ENCODE measurements around the gene PDZK1IP1. TPM values are rescaled to one million over a fixed set of nuclear protein-coding genes. Genes with fewer than 3 reads are reported as not detected.
A peak's percentile ranks its signal among the peaks of the same experiment; 100 is the strongest.

PDZK1IP1 gene
- total RNA-seq, 1 donor from 2014 or later, result 22.6 TPM

- intact Hi-C loops (cut with DNase I), result no loop called here
These were observed 2.9 kb upstream of the PDZK1IP1 start for GRCh38 chr1:47192458-47193384.

GRCh38 chr1:47191940-47192457, 2.2 kb upstream of the PDZK1IP1 start:
- TF ChIP-seq CTCF (IDR thresholded peaks at IDR 0.05), result no peak
- Histone ChIP-seq H3K27me3 (ENCODE audit: low read depth) (no peaks in the 10 kb centered on the region), H3K4me3 (no peak overlapping the region), H3K9me3 (no peaks in the 10 kb centered on the region), H3K27ac (no peak overlapping the region), H3K36me3 (no peaks in the 10 kb centered on the region), H3K4me1 (peaks cover 33% of the 10 kb centered on the region)
- ATAC-seq, result no peak
- intact Hi-C loops (cut with DNase I), result no loop called here
- no peak for DNase-seq

More at GRCh38 chr1:47192458-47193384, 2.9 kb upstream of the PDZK1IP1 start:
- peak overlapping the region; percentile 25 for H3K27ac ChIP-seq
- peaks cover 33% of the 10 kb centered on the region for H3K4me1 ChIP-seq
- no peak overlapping the region for H3K4me3 ChIP-seq
- ATAC-seq, result peak; percentile 36 to 68
- peak; percentile 85 for DNase-seq
- peak; percentile 97 for TF ChIP-seq CTCF (IDR thresholded peaks at IDR 0.05)
- H3K9me3 ChIP-seq, result no peaks in the 10 kb centered on the region
- H3K36me3 ChIP-seq, result no peaks in the 10 kb centered on the region
- H3K27me3 ChIP-seq (ENCODE audit: low read depth), result no peaks in the 10 kb centered on the region

- no peak for ATAC-seq
- Histone ChIP-seq H3K4me3 (no peak overlapping the region), H3K9me3 (no peaks in the 10 kb centered on the region), H3K4me1 (peaks cover 33% of the 10 kb centered on the region), H3K36me3 (no peaks in the 10 kb centered on the region), H3K27me3 (ENCODE audit: low read depth) (no peaks in the 10 kb centered on the region), H3K27ac (peak overlapping the region; percentile 80)
- DNase-seq, result no peak
- intact Hi-C loops (cut with DNase I), result no loop called here
- no peak for TF ChIP-seq CTCF (IDR thresholded peaks at IDR 0.05)
These were observed 1.0 kb upstream of the PDZK1IP1 start for GRCh38 chr1:47190857-47191256.

GRCh38 chr1:47190509-47190855, 646 bp upstream of the PDZK1IP1 start:
- Histone ChIP-seq H3K4me1 (peaks cover 33% of the 10 kb centered on the region), H3K9me3 (no peaks in the 10 kb centered on the region), H3K36me3 (no peaks in the 10 kb centered on the region), H3K4me3 (no peak overlapping the region), H3K27ac (peak overlapping the region; percentile 80), H3K27me3 (ENCODE audit: low read depth) (no peaks in the 10 kb centered on the region)
- DNase-seq (no peak), ATAC-seq (no peak)
- intact Hi-C loops (cut with DNase I), result no loop called here
- no peak for TF ChIP-seq CTCF (IDR thresholded peaks at IDR 0.05)

GRCh38 chr1:47188791-47189785, 748 bp downstream of the PDZK1IP1 start:
- Histone ChIP-seq H3K4me3 (peak overlapping the region; percentile 44), H3K27me3 (ENCODE audit: low read depth) (no peaks in the 10 kb centered on the region), H3K9me3 (no peaks in the 10 kb centered on the region), H3K27ac (peak overlapping the region; percentile 80), H3K36me3 (no peaks in the 10 kb centered on the region), H3K4me1 (peaks cover 33% of the 10 kb centered on the region)
- intact Hi-C loops (cut with DNase I), result no loop called here
- ATAC-seq, result no peak
- DNase-seq, result no peak
- TF ChIP-seq CTCF (IDR thresholded peaks at IDR 0.05), result no peak
